Peyer's patch (tissue), 4 donors: ENCODE measurements around the gene ZNF513. TPM values are rescaled to one million over a fixed set of nuclear protein-coding genes. Genes with fewer than 3 reads are reported as not detected.

Source experiments
- DNase-seq, 3 donors: peaks; one replicate each; pipeline ENCODE4 v3.0.0-alpha.2; 2017 to 2019
- H3K27ac ChIP-seq, 4 donors: fragments of 200-600 bp; sonication (generic); one replicate each; pipeline ENCODE4 v1.5.1; 2016 to 2019
- H3K27me3 ChIP-seq, 2 donors: fragments of 200-600 bp; sonication (generic); one replicate each; pipeline ENCODE4 v1.5.1; 2019
- H3K36me3 ChIP-seq, 3 donors: fragments of 200-600 bp; sonication (generic); one replicate each; pipeline ENCODE4 v1.5.1; 2016 to 2019
- H3K4me1 ChIP-seq, 4 donors: fragments of 200-600 bp; sonication (generic); one replicate each; pipeline ENCODE4 v1.5.1; 2016 to 2019
- H3K4me3 ChIP-seq, 4 donors: fragments of 200-600 bp; sonication (generic); 1 replicate in 3 of 4; 2 replicates in 1 of 4; pipeline ENCODE4 v1.5.1; 2016 to 2019; ENCODE audit warnings: mild to moderate bottlenecking in 1 of 4
- H3K9me3 ChIP-seq, 4 donors: fragments of 200-600 bp; sonication (generic); one replicate each; pipeline ENCODE4 v1.5.1; 2016 to 2019; ENCODE audit warnings: mild to moderate bottlenecking in 1 of 4
- POLR2A ChIP-seq, 2 donors: fragments of 450-650 bp; IDR thresholded peaks; one replicate each; pipeline ENCODE4 v1.5.1; 2017; ENCODE audit warnings: antibody characterized with exemption in 2 of 2, mild to moderate bottlenecking in 2 of 2, moderate library complexity in 2 of 2
- total RNA-seq, 4 donors: library from RNA; depleted of rRNA; stranded (reverse); fragments of >200 nt; gene quantifications; one replicate each; pipeline ENCODE4 v1.1.0, GENCODE V29; 2016
- TF ChIP-seq, protein P1 (sequence below), 6 experiments: fragments of 450-650 bp in 4 of 6; fragments of 200-600 bp in 2 of 6; sonication (generic) in 1 of 6; IDR thresholded peaks; one replicate each; pipeline ENCODE4 v1.5.1; 2017 to 2019; ENCODE audit warnings: antibody characterized with exemption in 6 of 6, mild to moderate bottlenecking in 3 of 6, moderate library complexity in 1 of 6

Gene ZNF513
- total RNA-seq, 4 donors from 2014 or later, result 15.7 to 31.1 (median 24.7) TPM

DNA sequence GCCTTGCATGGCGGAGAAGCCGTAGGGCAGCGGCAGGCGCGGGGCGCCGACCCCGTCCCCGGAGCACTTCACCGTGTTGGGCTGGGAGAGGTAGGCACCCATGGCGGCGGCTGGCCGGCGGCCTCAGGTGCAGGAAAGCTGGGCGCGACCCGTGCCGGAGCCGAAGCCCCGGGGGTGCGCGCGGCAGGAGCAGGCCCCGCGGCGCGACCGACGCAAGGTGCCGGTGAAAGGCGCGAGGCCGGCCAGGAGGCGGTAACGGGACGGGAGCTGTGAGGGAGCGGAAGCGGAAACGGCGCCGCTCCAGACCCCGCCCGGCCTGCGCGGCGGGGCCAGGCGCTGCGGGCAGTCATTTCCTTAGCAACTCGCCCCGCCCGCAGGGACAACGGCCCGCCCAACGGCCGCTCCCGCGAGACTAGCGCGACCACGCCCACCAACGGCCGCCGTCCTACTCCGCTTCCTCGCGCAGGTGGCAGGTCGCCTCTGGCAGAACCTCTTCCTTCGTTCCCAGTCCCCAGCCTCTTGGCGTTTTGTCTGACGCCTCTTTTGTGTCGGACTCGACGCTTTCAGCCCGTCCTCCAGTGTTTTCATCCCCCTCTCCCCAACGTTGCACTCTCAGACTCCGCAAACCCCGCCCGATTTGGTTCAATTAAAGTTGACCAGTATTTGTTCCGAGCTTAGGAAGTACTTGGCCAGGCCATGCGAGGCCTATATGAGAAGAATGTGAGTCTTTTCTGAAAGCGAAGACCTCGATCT, 29.0 kb upstream of the ZNF513 start, which contains the start of gene PPM1G:
TSS of gene PPM1G (minus strand) at position 271 of the 753 bp plus-strand sequence. CDS start at position 102, 169 bp downstream.
- peak within 1 kb of the TSS; percentile 84 to 99 (median 92) for H3K4me3 ChIP-seq
- DNase-seq, result peak; percentile 92 to 99 (median 98)
- H3K27ac ChIP-seq, result peak within 1 kb of the TSS; percentile 76 to 91 (median 85)
- peaks cover 0 to 23% (median 3%) of the 10 kb centered on the region in 4 donors for H3K4me1 ChIP-seq
- no peaks in the 10 kb centered on the region for H3K36me3 ChIP-seq
- H3K9me3 ChIP-seq, result no peaks in the 10 kb centered on the region
- peak; percentile 61 to 65 for TF ChIP-seq POLR2A (IDR thresholded peaks at IDR 0.05)
- TF ChIP-seq, protein P1, sequence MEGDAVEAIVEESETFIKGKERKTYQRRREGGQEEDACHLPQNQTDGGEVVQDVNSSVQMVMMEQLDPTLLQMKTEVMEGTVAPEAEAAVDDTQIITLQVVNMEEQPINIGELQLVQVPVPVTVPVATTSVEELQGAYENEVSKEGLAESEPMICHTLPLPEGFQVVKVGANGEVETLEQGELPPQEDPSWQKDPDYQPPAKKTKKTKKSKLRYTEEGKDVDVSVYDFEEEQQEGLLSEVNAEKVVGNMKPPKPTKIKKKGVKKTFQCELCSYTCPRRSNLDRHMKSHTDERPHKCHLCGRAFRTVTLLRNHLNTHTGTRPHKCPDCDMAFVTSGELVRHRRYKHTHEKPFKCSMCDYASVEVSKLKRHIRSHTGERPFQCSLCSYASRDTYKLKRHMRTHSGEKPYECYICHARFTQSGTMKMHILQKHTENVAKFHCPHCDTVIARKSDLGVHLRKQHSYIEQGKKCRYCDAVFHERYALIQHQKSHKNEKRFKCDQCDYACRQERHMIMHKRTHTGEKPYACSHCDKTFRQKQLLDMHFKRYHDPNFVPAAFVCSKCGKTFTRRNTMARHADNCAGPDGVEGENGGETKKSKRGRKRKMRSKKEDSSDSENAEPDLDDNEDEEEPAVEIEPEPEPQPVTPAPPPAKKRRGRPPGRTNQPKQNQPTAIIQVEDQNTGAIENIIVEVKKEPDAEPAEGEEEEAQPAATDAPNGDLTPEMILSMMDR (IDR thresholded peaks at IDR 0.05), result peak in 2 of 6 experiments; percentile 16 to 26
- H3K27me3 ChIP-seq, result no peaks in the 10 kb centered on the region

DNA sequence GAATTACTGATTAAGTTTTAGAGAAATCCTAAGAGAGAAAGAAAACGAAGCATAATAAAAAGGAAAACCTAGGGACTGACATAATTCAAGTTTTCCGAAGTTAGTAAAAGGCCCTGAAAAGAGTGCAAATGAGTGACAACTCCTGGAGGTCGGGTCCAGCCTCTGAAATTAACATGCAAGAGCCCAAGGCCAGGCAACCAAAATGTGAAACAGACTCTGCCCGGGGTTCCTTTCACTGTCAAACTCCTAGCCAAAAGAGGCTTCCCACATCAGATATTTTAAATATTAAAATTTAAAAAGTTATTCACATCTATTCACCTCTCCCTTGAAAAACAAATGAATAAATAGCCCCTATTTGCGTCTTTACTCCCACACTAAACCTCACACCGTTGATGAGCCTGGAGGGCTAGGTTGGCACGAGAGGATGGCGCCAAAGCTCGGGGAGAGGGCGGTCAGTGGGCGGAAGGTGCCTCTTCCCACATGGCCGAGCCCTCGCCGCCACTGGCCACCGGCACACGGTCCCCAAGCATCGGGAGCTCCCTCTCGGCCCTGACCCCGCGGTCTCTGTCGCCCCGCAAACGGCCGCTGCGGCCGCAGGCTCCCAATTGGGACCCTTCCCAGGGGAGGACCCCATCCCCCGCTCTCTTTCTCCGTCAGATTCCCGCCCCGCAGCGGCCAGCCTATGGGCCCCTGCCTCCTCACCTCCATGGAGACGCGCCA, 28.2 kb upstream of the ZNF513 start:
- peak overlapping the region; percentile 76 to 91 (median 85) for H3K27ac ChIP-seq
- H3K4me1 ChIP-seq, result peaks cover 0 to 23% (median 3%) of the 10 kb centered on the region in 4 donors
- H3K4me3 ChIP-seq, result peak overlapping the region; percentile 84 to 99 (median 92)
- no peaks in the 10 kb centered on the region for H3K36me3 ChIP-seq
- no peaks in the 10 kb centered on the region for H3K9me3 ChIP-seq
- TF ChIP-seq POLR2A (IDR thresholded peaks at IDR 0.05), result no peak
- TF ChIP-seq, protein P1 (IDR thresholded peaks at IDR 0.05), result no peak
- no peaks in the 10 kb centered on the region for H3K27me3 ChIP-seq
- no peak for DNase-seq

DNA sequence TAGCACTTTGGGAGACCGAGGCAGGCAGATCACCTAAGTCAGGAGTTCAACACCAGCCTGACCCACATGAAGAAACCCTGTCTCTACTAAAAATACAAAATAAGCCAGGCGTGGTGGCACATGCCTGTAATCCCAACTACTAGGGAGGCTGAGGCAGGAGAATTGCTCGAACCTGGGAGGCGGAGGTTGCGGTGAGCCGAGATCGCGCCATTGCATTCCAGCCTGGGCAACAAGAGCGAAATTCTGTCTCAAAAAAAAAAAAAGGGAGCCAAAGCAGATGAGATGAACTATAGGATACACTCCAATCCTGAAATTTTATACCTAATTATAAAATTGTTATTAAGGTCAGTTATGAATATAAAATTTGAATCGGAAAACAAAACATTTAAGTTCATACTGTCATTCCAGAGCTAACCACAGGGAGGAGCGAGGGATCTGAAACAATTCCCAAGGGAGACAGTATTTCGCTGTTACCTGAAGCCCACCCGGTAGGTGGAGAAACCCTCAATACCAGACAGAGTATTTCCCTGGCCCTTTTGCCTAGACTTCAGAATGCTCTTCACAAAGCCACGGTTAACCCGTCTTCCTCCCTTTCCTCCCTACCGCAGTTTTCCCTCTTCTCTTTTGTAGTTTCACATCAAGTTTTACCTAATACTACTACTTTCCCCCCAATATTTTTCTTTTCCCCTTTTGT, 27.4 kb upstream of the ZNF513 start:
- TF ChIP-seq, protein P1 (IDR thresholded peaks at IDR 0.05), result peak in 5 of 6 experiments; percentile 5 to 76 (median 67)
- no peak for TF ChIP-seq POLR2A (IDR thresholded peaks at IDR 0.05)
- peak overlapping the region in 2 of 4 donors; percentile 98 to 99 for H3K4me3 ChIP-seq
- DNase-seq, result no peak
- no peaks in the 10 kb centered on the region for H3K36me3 ChIP-seq
- H3K27ac ChIP-seq, result no peak overlapping the region
- H3K27me3 ChIP-seq, result no peaks in the 10 kb centered on the region
- H3K9me3 ChIP-seq, result no peaks in the 10 kb centered on the region
- H3K4me1 ChIP-seq, result peaks cover 0 to 23% (median 3%) of the 10 kb centered on the region in 4 donors

DNA sequence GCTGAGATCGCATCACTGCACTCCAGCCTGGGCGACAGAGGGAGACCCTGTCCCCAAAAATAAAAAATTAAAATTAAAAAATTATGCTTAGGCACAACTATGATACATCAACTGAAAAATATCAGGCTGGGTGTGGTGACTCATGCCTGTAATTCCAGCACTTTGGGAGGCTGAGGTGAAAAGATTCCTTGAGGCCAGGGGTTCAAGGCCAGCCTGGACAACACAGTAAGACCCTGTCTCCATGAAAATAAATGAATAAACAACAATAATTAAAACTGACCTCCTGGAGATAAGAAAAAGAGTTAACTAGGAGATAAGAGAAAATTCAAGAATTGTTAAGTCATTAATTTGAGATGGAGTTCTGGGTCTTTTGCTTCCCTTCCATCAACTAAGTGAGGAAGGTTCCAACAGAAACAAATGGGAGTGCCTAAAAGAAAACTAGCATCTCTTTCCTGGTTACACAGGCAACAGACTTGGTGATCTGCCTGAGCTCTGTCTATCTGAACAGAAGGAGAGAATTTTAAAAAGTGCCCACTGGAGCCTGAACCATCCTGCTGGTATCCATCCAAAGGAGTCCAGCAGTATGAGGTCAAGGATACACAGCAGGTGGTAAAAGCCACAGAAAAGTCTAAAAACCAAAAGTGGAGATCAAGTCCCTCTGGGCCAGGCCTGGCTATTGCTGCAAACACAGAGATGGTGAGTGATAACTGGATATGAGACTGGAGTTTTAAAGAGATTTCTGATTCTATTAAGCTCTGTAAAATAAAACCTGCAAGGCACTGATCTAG, 20.0 kb upstream of the ZNF513 start:
- no peak overlapping the region for H3K4me3 ChIP-seq
- no peak overlapping the region for H3K27ac ChIP-seq
- H3K4me1 ChIP-seq, result no peaks in the 10 kb centered on the region
- H3K36me3 ChIP-seq, result no peaks in the 10 kb centered on the region
- H3K27me3 ChIP-seq, result no peaks in the 10 kb centered on the region
- no peak for DNase-seq
- H3K9me3 ChIP-seq, result no peaks in the 10 kb centered on the region
- no peak for TF ChIP-seq POLR2A (IDR thresholded peaks at IDR 0.05)
- TF ChIP-seq, protein P1 (IDR thresholded peaks at IDR 0.05), result no peak

DNA sequence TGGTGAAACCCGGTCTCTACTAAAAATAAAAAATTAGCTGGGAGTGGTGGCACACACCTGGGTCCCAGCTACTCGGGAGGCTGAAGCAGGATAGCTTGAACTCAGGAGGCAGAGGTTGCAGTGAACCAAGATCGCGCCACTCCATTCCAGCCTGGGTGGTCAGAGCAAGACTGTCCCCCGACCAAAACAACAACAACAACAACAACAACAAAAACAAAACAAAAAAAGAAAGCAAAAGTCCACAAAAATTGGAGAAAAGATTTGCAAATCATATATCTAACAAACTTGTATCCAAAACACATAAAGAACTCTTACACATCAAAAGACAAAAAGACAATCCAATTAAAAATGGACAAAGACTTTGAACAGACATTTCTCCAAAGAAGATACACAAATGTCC, 18.4 kb upstream of the ZNF513 start:
- Histone ChIP-seq H3K27ac (no peak overlapping the region), H3K9me3 (no peaks in the 10 kb centered on the region), H3K27me3 (no peaks in the 10 kb centered on the region), H3K36me3 (no peaks in the 10 kb centered on the region), H3K4me3 (no peak overlapping the region), H3K4me1 (no peaks in the 10 kb centered on the region)
- DNase-seq, result no peak
- TF ChIP-seq POLR2A (IDR thresholded peaks at IDR 0.05), result no peak
- TF ChIP-seq, protein P1 (IDR thresholded peaks at IDR 0.05), result no peak
